GM12878 (cell line): ENCODE measurements around the gene PRMT7.

Experiments
- ATF2 ChIP-seq: IDR thresholded peaks from 2 replicates; pipeline ENCODE4 v1.6.1; 2012; ENCODE audit warnings: low read length, inconsistent platforms
- EP300 ChIP-seq, 2 experiments: fragments of 150-350 bp in 1 of 2; IDR thresholded peaks; 2 replicates each; pipeline ENCODE4 v1.6.1; 2011 to 2012; ENCODE audit warnings: low read depth in 2 of 2, low read length in 2 of 2, borderline replicate concordance in 1 of 2, improper control_type of control experiment in 1 of 2, inconsistent platforms in 1 of 2; ENCODE audit not compliant: control insufficient read depth in 1 of 2
- ZBTB11 ChIP-seq: fragments of 450-650 bp; formaldehyde crosslinking; IDR thresholded peaks from 2 replicates; pipeline ENCODE4 v1.5.0; 2022; ENCODE audit warnings: mild to moderate bottlenecking, missing genetic modification characterization

GRCh38 chr16:68380676-68381362 lies 70.0 kb downstream of the PRMT7 start:
- TF ChIP-seq EP300 (IDR thresholded peaks at IDR 0.05; ENCODE audit: borderline replicate concordance in 1 of 2, control insufficient read depth in 1 of 2, low read depth in 2 of 2, low read length in 2 of 2), result no peak
- no peak for TF ChIP-seq ZBTB11 (CRISPR knock-in tag)
- no peak for TF ChIP-seq ATF2
